ENCODE measurements around the gene DPP6.
"Not testable (repeated sequence)": the region's sequence is repeated elsewhere in the genome, so short reads cannot be mapped to it uniquely, and the experiment has no call there.

DNA sequence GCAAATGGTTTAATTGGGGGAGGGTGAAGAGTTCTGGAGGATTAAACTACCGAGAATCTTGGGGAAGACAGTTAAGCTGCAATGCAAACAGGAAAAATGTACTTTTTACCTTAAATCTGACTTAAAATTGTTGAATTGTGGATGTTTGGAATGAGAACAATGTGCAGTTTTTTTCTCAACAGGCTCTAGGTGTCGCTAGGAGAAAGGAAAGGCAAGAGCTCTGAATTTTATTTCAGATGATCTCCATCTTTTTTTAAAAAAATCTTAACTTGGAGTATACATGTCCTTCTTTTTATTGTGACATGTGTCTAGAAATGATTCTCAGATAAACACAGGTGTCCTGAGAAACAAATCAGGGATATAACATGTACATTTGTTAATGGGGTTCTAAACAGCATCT is 2.5 kb downstream of the DPP6 start:
- TF ChIP-seq EZH2phosphoT487 (IDR thresholded peaks at IDR 0.05; ENCODE audit: unreplicated experiment); EZH2 (IDR thresholded peaks at IDR 0.05; ENCODE audit: low read depth, unreplicated experiment); POLR2AphosphoS5 (IDR thresholded peaks at IDR 0.05; ENCODE audit: low read depth): not testable (repeated sequence)
- TF ChIP-seq, protein P1, sequence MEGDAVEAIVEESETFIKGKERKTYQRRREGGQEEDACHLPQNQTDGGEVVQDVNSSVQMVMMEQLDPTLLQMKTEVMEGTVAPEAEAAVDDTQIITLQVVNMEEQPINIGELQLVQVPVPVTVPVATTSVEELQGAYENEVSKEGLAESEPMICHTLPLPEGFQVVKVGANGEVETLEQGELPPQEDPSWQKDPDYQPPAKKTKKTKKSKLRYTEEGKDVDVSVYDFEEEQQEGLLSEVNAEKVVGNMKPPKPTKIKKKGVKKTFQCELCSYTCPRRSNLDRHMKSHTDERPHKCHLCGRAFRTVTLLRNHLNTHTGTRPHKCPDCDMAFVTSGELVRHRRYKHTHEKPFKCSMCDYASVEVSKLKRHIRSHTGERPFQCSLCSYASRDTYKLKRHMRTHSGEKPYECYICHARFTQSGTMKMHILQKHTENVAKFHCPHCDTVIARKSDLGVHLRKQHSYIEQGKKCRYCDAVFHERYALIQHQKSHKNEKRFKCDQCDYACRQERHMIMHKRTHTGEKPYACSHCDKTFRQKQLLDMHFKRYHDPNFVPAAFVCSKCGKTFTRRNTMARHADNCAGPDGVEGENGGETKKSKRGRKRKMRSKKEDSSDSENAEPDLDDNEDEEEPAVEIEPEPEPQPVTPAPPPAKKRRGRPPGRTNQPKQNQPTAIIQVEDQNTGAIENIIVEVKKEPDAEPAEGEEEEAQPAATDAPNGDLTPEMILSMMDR (conservative IDR thresholded peaks at IDR 0.05; ENCODE audit: low read depth in 2 of 2) = not testable (repeated sequence)
